HEK293 (cell line): Measurements from ENCODE around the gene ACTL8.
A peak's percentile ranks its signal among the peaks of the same experiment; 100 is the strongest.

Experiments
- HOXA7 ChIP-seq: sonication (generic); formaldehyde crosslinking; IDR thresholded peaks from 2 replicates; pipeline ENCODE4 v1.8.1; 2022; ENCODE audit warnings: missing genetic modification reagents, borderline replicate concordance
- PRDM4 ChIP-seq: fragments of 450-650 bp; formaldehyde crosslinking; IDR thresholded peaks from 2 replicates; pipeline ENCODE4 v1.5.1; 2017; ENCODE audit warnings: missing biosample characterization, missing genetic modification characterization
- TCF7L2 ChIP-seq: IDR thresholded peaks from 2 replicates; pipeline ENCODE4 v1.6.1; 2011; ENCODE audit warnings: low read depth, mild to moderate bottlenecking, inconsistent platforms, low read length, moderate library complexity, borderline replicate concordance
- YY1 ChIP-seq: fragments of 450-650 bp; formaldehyde crosslinking; IDR thresholded peaks from 2 replicates; pipeline ENCODE4 v1.5.1; 2018; ENCODE audit warnings: missing biosample characterization, missing genetic modification characterization
- ZBTB1 ChIP-seq: fragments of 450-650 bp; formaldehyde crosslinking; IDR thresholded peaks from 2 replicates; pipeline ENCODE4 v1.5.1; 2016; ENCODE audit warnings: missing biosample characterization, missing genetic modification characterization
- ZBTB49 ChIP-seq: fragments of 450-650 bp; formaldehyde crosslinking; IDR thresholded peaks from 2 replicates; pipeline ENCODE4 v1.5.1; 2016; ENCODE audit warnings: missing biosample characterization, missing genetic modification characterization, low read depth
- ZNF146 ChIP-seq: fragments of 450-650 bp; formaldehyde crosslinking; IDR thresholded peaks from 2 replicates; pipeline ENCODE4 v1.5.1; 2016; ENCODE audit warnings: missing biosample characterization, missing genetic modification characterization
- ZNF23 ChIP-seq: fragments of 450-650 bp; formaldehyde crosslinking; IDR thresholded peaks from 2 replicates; pipeline ENCODE4 v1.5.1; 2016; ENCODE audit warnings: missing biosample characterization, missing genetic modification characterization, borderline replicate concordance
- ZNF280D ChIP-seq: fragments of 450-650 bp; formaldehyde crosslinking; IDR thresholded peaks from 2 replicates; pipeline ENCODE4 v1.5.1; 2016; ENCODE audit warnings: missing biosample characterization, missing genetic modification characterization
- ZNF341 ChIP-seq: fragments of 450-650 bp; formaldehyde crosslinking; IDR thresholded peaks from 2 replicates; pipeline ENCODE4; 2016; ENCODE audit warnings: low read depth, missing biosample characterization, missing genetic modification characterization
- ZNF549 ChIP-seq: fragments of 450-650 bp; IDR thresholded peaks from 2 replicates; pipeline ENCODE4 v1.5.1; 2018; ENCODE audit warnings: missing biosample characterization, missing genetic modification characterization, mild to moderate bottlenecking, inconsistent platforms, moderate library complexity
- ZNF555 ChIP-seq: fragments of 450-650 bp; formaldehyde crosslinking; conservative IDR thresholded peaks from 2 replicates; pipeline ENCODE4 v1.5.1; 2017; ENCODE audit warnings: missing biosample characterization, mild to moderate bottlenecking, missing genetic modification characterization, inconsistent platforms
- ZNF621 ChIP-seq: fragments of 450-650 bp; formaldehyde crosslinking; IDR thresholded peaks from 2 replicates; pipeline ENCODE4 v1.5.1; 2017; ENCODE audit warnings: missing biosample characterization, missing genetic modification characterization
- ZNF654 ChIP-seq: fragments of 450-650 bp; formaldehyde crosslinking; IDR thresholded peaks from 2 replicates; pipeline ENCODE4 v1.5.1; 2016; ENCODE audit warnings: low read depth, missing biosample characterization, missing genetic modification characterization
- ZNF76 ChIP-seq: fragments of 450-650 bp; formaldehyde crosslinking; IDR thresholded peaks from 2 replicates; pipeline ENCODE4; 2016; ENCODE audit warnings: low read depth, missing biosample characterization, missing genetic modification characterization, borderline replicate concordance
- ZNF776 ChIP-seq: fragments of 450-650 bp; formaldehyde crosslinking; IDR thresholded peaks from 2 replicates; pipeline ENCODE4 v1.5.0; 2017; ENCODE audit warnings: missing biosample characterization, missing genetic modification characterization, borderline replicate concordance
- ZSCAN16 ChIP-seq: fragments of 450-650 bp; formaldehyde crosslinking; IDR thresholded peaks from 2 replicates; pipeline ENCODE4 v1.5.1; 2016; ENCODE audit warnings: missing biosample characterization, missing genetic modification characterization
- ZXDB ChIP-seq: fragments of 450-650 bp; formaldehyde crosslinking; IDR thresholded peaks from 2 replicates; pipeline ENCODE4 v1.5.1; 2016; ENCODE audit warnings: missing biosample characterization, missing genetic modification characterization
- TF ChIP-seq, protein P1 (sequence below): fragments of 450-650 bp; formaldehyde crosslinking; IDR thresholded peaks from 2 replicates; pipeline ENCODE4 v1.5.1; 2016; ENCODE audit warnings: missing biosample characterization, missing genetic modification characterization
- TF ChIP-seq, protein P2 (sequence below): fragments of 450-650 bp; formaldehyde crosslinking; IDR thresholded peaks from 2 replicates; pipeline ENCODE4 v1.5.1; 2017; ENCODE audit warnings: missing biosample characterization, missing genetic modification characterization
- TF ChIP-seq, protein P3 (sequence below): fragments of 450-650 bp; formaldehyde crosslinking; IDR thresholded peaks from 2 replicates; pipeline ENCODE4 v1.5.1; 2016; ENCODE audit warnings: missing biosample characterization, missing genetic modification characterization
- TF ChIP-seq, protein P4 (sequence below): fragments of 450-650 bp; formaldehyde crosslinking; IDR thresholded peaks from 2 replicates; pipeline ENCODE4 v1.5.1; 2016; ENCODE audit warnings: missing biosample characterization, missing genetic modification characterization
- TF ChIP-seq, protein P5 (sequence below): fragments of 450-650 bp; IDR thresholded peaks from 2 replicates; pipeline ENCODE4 v1.5.1; 2018; ENCODE audit warnings: missing biosample characterization, mild to moderate bottlenecking, missing genetic modification characterization

ACTL8 gene

DNA sequence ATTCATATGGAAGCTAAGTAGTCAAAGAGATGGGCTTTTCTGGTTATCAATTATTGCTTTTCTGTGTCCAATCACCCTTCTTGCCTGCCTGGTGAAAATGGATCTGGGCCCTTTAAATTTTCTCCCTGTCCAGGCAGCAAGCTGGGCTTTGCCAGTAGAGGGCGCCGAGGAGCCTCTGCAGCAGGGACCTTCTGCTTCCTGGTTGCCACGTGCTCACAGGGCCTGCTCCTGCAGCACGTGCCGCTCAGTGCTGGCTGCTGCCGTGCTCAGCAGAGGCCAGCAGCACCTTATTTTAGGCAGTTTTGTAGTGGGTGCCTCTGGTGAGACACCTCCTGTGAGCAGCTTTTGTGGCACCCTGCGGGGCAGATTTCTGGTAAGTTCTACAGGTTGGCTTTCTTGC, 4.0 kb downstream of the ACTL8 start (continued):
- TF ChIP-seq ZBTB49 (tag by site-specific recombination) (no peak), TCF7L2 (no peak), ZNF23 (tag by site-specific recombination) (no peak), ZXDB (no peak), ZNF555 (tag by site-specific recombination) (no peak), YY1 (tag by site-specific recombination) (no peak), ZNF654 (no peak), ZNF280D (tag by site-specific recombination) (peak; percentile 95; the same call in 1 of the 2 replicates), ZNF341 (tag by site-specific recombination) (no peak), ZBTB1 (tag by site-specific recombination) (no peak), ZNF146 (tag by site-specific recombination) (no peak), PRDM4 (no peak), ZSCAN16 (tag by site-specific recombination) (no peak), ZNF776 (no peak), ZNF549 (no peak), ZNF621 (tag by site-specific recombination) (no peak), ZNF76 (no peak), HOXA7 (CRISPR knock-in tag) (no peak)
- TF ChIP-seq, protein P1, sequence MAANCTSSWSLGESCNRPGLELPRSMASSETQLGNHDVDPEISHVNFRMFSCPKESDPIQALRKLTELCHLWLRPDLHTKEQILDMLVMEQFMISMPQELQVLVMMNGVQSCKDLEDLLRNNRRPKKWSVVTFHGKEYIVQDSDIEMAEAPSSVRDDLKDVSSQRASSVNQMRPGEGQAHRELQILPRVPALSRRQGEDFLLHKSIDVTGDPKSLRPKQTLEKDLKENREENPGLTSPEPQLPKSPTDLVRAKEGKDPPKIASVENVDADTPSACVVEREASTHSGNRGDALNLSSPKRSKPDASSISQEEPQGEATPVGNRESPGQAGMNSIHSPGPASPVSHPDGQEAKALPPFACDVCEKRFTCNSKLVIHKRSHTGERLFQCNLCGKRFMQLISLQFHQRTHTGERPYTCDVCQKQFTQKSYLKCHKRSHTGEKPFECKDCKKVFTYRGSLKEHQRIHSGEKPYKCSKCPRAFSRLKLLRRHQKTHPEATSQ (tag by site-specific recombination), result 0 out of 2 replicates have a peak, but pooled peaks have one; percentile 31
- TF ChIP-seq, protein P2, sequence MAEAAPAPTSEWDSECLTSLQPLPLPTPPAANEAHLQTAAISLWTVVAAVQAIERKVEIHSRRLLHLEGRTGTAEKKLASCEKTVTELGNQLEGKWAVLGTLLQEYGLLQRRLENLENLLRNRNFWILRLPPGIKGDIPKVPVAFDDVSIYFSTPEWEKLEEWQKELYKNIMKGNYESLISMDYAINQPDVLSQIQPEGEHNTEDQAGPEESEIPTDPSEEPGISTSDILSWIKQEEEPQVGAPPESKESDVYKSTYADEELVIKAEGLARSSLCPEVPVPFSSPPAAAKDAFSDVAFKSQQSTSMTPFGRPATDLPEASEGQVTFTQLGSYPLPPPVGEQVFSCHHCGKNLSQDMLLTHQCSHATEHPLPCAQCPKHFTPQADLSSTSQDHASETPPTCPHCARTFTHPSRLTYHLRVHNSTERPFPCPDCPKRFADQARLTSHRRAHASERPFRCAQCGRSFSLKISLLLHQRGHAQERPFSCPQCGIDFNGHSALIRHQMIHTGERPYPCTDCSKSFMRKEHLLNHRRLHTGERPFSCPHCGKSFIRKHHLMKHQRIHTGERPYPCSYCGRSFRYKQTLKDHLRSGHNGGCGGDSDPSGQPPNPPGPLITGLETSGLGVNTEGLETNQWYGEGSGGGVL (tag by site-specific recombination), result no peak
- TF ChIP-seq, protein P3, sequence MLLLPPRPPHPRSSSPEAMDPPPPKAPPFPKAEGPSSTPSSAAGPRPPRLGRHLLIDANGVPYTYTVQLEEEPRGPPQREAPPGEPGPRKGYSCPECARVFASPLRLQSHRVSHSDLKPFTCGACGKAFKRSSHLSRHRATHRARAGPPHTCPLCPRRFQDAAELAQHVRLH, result peak; percentile 52; the same call in 1 of the 2 replicates
- TF ChIP-seq, protein P4, sequence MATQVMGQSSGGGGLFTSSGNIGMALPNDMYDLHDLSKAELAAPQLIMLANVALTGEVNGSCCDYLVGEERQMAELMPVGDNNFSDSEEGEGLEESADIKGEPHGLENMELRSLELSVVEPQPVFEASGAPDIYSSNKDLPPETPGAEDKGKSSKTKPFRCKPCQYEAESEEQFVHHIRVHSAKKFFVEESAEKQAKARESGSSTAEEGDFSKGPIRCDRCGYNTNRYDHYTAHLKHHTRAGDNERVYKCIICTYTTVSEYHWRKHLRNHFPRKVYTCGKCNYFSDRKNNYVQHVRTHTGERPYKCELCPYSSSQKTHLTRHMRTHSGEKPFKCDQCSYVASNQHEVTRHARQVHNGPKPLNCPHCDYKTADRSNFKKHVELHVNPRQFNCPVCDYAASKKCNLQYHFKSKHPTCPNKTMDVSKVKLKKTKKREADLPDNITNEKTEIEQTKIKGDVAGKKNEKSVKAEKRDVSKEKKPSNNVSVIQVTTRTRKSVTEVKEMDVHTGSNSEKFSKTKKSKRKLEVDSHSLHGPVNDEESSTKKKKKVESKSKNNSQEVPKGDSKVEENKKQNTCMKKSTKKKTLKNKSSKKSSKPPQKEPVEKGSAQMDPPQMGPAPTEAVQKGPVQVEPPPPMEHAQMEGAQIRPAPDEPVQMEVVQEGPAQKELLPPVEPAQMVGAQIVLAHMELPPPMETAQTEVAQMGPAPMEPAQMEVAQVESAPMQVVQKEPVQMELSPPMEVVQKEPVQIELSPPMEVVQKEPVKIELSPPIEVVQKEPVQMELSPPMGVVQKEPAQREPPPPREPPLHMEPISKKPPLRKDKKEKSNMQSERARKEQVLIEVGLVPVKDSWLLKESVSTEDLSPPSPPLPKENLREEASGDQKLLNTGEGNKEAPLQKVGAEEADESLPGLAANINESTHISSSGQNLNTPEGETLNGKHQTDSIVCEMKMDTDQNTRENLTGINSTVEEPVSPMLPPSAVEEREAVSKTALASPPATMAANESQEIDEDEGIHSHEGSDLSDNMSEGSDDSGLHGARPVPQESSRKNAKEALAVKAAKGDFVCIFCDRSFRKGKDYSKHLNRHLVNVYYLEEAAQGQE (tag by site-specific recombination), result no peak
- TF ChIP-seq, protein P5, sequence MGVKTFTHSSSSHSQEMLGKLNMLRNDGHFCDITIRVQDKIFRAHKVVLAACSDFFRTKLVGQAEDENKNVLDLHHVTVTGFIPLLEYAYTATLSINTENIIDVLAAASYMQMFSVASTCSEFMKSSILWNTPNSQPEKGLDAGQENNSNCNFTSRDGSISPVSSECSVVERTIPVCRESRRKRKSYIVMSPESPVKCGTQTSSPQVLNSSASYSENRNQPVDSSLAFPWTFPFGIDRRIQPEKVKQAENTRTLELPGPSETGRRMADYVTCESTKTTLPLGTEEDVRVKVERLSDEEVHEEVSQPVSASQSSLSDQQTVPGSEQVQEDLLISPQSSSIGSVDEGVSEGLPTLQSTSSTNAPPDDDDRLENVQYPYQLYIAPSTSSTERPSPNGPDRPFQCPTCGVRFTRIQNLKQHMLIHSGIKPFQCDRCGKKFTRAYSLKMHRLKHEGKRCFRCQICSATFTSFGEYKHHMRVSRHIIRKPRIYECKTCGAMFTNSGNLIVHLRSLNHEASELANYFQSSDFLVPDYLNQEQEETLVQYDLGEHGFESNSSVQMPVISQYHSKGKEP (tag by site-specific recombination), result no peak
